ENCODE measurements around the gene CTNNA1.

DNA sequence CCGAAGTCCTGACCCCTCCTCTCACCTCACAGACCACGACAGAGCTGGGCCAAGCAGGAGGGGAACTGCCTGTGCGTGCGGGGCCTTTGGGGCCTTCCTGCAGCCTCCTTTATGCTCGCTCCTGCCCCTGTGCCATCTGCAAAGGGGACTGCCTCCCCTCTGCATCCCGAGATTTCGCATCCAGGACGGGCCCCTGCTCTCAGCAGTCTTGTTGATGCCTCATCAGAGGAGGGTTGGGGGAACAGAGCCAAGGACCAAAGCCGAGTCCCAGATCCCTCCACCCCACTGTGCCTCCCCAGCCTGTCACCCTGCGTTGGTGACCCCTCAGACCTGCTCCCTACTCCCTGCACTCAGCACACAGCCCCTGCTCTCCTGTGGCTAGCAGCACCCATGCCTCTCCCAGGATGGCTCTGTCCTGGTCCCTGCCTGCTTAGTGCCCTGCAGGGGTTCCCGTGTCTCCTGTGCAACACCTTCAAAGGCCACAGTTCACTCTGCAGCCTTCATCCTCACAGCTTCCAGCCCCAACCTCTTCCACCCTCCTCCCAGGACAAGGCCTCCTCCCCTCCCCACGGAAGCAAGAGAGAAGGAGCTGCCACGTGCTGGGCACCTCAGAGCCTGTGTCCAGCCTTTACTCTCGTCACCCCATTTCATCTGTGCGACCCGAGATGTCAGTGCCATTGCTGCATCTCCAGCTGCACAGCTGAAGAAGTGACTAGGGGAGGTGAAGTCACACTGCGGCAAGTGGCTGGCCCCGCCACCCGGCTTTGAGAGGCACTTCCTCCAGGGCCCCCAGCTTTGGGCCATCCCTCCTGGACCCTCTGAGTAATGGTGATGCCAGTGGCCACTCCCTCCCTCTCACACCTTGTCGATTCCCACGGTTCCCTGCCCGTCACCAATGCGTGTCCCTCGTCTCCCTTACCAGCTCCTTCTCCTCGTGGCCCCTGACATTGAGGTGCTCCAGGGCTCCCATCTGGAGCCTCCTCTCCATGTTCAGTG, 184.5 kb downstream of the CTNNA1 start:
- TF ChIP-seq, protein P1, sequence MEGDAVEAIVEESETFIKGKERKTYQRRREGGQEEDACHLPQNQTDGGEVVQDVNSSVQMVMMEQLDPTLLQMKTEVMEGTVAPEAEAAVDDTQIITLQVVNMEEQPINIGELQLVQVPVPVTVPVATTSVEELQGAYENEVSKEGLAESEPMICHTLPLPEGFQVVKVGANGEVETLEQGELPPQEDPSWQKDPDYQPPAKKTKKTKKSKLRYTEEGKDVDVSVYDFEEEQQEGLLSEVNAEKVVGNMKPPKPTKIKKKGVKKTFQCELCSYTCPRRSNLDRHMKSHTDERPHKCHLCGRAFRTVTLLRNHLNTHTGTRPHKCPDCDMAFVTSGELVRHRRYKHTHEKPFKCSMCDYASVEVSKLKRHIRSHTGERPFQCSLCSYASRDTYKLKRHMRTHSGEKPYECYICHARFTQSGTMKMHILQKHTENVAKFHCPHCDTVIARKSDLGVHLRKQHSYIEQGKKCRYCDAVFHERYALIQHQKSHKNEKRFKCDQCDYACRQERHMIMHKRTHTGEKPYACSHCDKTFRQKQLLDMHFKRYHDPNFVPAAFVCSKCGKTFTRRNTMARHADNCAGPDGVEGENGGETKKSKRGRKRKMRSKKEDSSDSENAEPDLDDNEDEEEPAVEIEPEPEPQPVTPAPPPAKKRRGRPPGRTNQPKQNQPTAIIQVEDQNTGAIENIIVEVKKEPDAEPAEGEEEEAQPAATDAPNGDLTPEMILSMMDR (IDR thresholded peaks at IDR 0.05), result no peak
- no peak for TF ChIP-seq POLR2A (IDR thresholded peaks at IDR 0.05)
